SJCRH30 (cell line): Measurements from ENCODE around the gene SULT4A1. TPM values are rescaled to one million over a fixed set of nuclear protein-coding genes. Genes with fewer than 3 reads are reported as not detected.

Source experiments
- total RNA-seq: library from RNA; depleted of rRNA; stranded (reverse); fragments of >200 nt; shearing (Covaris generic); gene quantifications from 2 replicates; pipeline ENCODE4 v1.2.3, GENCODE V29; 2014; rRNA removed

Gene SULT4A1
- total RNA-seq, 1 experiment from 2014 or later = not detected

Other genes starting within 250 kb of the SULT4A1 start
- not detected in 2 replicates for gene EFCAB6, start 50.2 kb downstream of the SULT4A1 start, total RNA-seq
- gene PNPLA5, start 29.5 kb upstream of the SULT4A1 start, total RNA-seq = not detected in 2 replicates
- gene PNPLA3, start 61.3 kb upstream of the SULT4A1 start, total RNA-seq = 1.3 and 1.9 TPM in 2 replicates
- gene SAMM50, start 92.9 kb upstream of the SULT4A1 start, total RNA-seq = 45.8 and 49.1 TPM in 2 replicates
- not detected in 2 replicates for gene PARVB, start 161.8 kb upstream of the SULT4A1 start, total RNA-seq